Right lung (tissue), 10 donors: ENCODE data around the gene PDIA4. TPM values are rescaled to one million over a fixed set of nuclear protein-coding genes. Genes with fewer than 3 reads are reported as not detected.
"Not testable (repeated sequence)": the region's sequence is repeated elsewhere in the genome, so short reads cannot be mapped to it uniquely, and the experiment has no call there.

ENCODE experiments used
- DNase-seq, 2 donors: peaks; one replicate each; pipeline ENCODE4 v3.0.0-alpha.2; 2013
- long read RNA-seq, 8 donors: transcript quantifications; one replicate each; lab custom pipeline, GENCODE V29; 2026
- polyA plus RNA-seq, 5 donors: library from polyadenylated mRNA; unstranded; fragments of 120-200 nt; gene quantifications; one replicate each; pipeline versions ENCODE4 v1.2.1 to v1.2.3, GENCODE V29; 2013; ENCODE audit warnings: inconsistent platforms in 1 of 5, low replicate concordance in 1 of 5; ENCODE audit not compliant: insufficient read length in 5 of 5, insufficient read depth in 1 of 5

Gene PDIA4, protein sequence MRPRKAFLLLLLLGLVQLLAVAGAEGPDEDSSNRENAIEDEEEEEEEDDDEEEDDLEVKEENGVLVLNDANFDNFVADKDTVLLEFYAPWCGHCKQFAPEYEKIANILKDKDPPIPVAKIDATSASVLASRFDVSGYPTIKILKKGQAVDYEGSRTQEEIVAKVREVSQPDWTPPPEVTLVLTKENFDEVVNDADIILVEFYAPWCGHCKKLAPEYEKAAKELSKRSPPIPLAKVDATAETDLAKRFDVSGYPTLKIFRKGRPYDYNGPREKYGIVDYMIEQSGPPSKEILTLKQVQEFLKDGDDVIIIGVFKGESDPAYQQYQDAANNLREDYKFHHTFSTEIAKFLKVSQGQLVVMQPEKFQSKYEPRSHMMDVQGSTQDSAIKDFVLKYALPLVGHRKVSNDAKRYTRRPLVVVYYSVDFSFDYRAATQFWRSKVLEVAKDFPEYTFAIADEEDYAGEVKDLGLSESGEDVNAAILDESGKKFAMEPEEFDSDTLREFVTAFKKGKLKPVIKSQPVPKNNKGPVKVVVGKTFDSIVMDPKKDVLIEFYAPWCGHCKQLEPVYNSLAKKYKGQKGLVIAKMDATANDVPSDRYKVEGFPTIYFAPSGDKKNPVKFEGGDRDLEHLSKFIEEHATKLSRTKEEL
- polyA plus RNA-seq = 100 to 1,000 TPM; 142 to 177 (median 164) TPM
- long read RNA-seq, donor 1, transcript PDIA4-201 (10 exons, 2,903 nt) = major isoform, 69 of 458 reads
- long read RNA-seq, donor 1, partial matches to known transcripts = 387 of 458 reads
- long read RNA-seq, donor 1, other reads (novel, unspliced or antisense) = 0 of 458 reads
- long read RNA-seq, donor 2, transcript PDIA4-201 (10 exons, 2,903 nt) = major isoform, 29 of 53 reads
- long read RNA-seq, donor 2, partial matches to known transcripts = 21 of 53 reads
- long read RNA-seq, donor 2, other reads (novel, unspliced or antisense) = 0 of 53 reads
- long read RNA-seq, donor 3, transcript PDIA4-203 (3 exons, 632 nt) = minor isoform, 5 of 151 reads
- long read RNA-seq, donor 3, transcript PDIA4-201 (10 exons, 2,903 nt) = major isoform, 32 of 151 reads
- long read RNA-seq, donor 3, partial matches to known transcripts = 114 of 151 reads
- long read RNA-seq, donor 3, other reads (novel, unspliced or antisense) = 0 of 151 reads
- long read RNA-seq, donor 4, transcript PDIA4-203 (3 exons, 632 nt) = minor isoform, 6 of 83 reads
- long read RNA-seq, donor 4, transcript PDIA4-201 (10 exons, 2,903 nt) = major isoform, 17 of 83 reads
- long read RNA-seq, donor 4, partial matches to known transcripts = 60 of 83 reads
- long read RNA-seq, donor 4, other reads (novel, unspliced or antisense) = 0 of 83 reads
- long read RNA-seq, donor 5, transcript PDIA4-201 (10 exons, 2,903 nt) = major isoform, 41 of 185 reads
- long read RNA-seq, donor 5, partial matches to known transcripts = 141 of 185 reads
- long read RNA-seq, donor 5, other reads (novel, unspliced or antisense) = 0 of 185 reads
- long read RNA-seq, donor 6, transcript PDIA4-201 (10 exons, 2,903 nt) = major isoform, 67 of 180 reads
- long read RNA-seq, donor 6, partial matches to known transcripts = 109 of 180 reads
- long read RNA-seq, donor 6, other reads (novel, unspliced or antisense) = 0 of 180 reads
- long read RNA-seq, donor 7, transcript PDIA4-201 (10 exons, 2,903 nt) = major isoform, 70 of 170 reads
- long read RNA-seq, donor 7, partial matches to known transcripts = 96 of 170 reads
- long read RNA-seq, donor 7, other reads (novel, unspliced or antisense) = 0 of 170 reads
- long read RNA-seq, donor 8, transcript PDIA4-201 (10 exons, 2,903 nt) = major isoform, 16 of 54 reads
- long read RNA-seq, donor 8, partial matches to known transcripts = 35 of 54 reads
- long read RNA-seq, donor 8, other reads (novel, unspliced or antisense) = 0 of 54 reads

GRCh38 chr7:149028346-149029109 is at the start of gene PDIA4:
TSS of gene PDIA4 (minus strand) at chr7:149028505. CDS start at chr7:149028408, 97 bp downstream.
- DNase-seq = peak; percentile 99 to 100

DNA sequence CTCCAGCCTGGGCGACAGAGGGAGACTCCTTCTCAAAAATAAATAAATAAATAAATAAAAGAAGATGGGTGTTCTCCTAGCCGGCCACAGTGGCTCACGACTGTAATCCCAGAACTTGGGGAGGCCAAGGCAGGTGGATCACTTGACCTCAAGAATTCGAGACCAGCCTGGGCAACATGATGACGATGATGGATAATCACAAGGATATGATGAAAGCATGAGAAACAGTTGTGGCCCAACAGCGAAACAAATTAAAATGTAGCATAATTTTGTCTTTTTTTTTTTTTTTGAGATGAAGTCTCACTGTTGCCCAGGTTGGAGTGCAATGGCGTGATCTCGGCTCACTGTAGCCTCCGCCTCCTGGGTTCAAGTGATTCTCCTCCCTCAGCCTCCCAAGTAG is 49.3 kb upstream of the PDIA4 start:
- no peak for DNase-seq

GRCh38 chr7:149075286-149075685 is 47.0 kb upstream of the PDIA4 start:
- no peak for DNase-seq

DNA sequence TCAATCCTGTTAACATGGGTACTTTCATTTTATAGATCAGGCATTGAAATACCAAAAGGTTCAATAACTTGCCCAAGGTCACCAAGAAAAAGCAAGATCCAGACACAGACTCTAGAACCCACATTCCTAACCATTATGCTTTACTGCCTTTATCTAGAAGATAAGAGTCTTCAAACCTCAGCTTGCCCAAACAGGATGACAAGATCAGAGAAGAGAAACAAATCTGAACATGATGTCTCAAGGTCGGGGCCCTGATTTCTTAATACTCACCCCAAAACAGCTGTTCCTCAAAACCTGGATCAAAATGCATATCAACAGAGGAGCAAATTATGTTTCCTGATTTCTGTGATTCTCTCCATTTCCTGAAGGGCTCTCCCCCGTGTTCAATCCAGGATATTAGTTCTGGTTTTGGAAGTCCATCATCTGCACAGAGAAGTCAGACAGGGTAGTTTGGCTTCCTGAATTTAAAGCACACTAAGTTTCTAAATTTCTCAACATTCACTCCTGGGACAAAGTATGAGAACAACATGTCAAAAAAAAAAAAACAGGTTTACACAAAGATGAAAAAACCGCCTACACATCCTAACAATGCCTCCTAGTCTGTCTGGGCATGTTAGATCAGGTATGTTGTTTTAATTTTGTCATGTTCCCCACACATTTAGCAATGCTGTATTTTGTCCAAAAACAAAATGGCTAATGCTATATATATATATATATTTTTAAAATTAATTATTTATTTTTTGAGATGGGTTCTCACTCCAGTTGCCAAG is 46.0 kb upstream of the PDIA4 start:
- DNase-seq = no peak

- no peak for DNase-seq
Measured at GRCh38 chr7:149072438-149072775, 44.1 kb upstream of the PDIA4 start.

DNA sequence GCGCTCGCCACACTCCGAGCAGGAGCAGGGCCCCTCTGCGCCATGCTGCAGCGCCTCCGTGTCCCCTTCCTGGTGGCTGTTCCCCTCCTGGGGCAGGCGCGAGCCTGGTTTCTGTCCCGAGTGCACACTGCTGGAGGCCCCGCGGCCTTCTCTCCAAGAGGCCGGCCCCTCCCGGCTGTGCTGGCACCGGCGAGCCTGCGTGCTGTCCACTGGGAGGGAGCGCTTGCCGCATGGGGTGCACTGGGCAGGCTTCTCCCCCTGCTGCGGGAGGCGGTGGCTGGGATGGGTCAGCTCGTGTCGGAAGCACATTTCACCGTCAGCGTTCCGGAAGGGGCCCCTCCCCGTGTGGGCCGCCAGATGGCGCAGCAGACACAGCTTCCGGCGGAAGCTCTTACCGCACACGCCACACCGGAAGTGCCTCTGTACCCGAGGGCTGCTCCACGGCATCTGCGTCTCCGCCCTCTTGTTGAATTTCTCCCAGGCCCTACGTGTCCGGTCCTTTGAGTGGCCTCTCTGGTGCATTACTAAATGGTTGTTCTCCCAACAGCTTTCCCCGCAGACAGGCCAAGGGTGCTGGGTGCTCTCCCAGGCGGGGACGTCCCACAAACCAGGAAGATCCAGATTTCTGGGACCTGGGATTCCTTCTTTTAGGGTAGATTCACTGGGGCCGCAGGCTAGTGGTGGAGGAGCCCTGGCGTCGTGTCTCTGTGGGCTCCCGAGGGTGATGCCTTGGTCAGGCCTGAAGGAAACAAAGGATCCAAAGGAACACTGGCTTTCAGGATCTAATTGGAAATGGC is 43.5 kb upstream of the PDIA4 start:
- no peak for DNase-seq

GRCh38 chr7:149071182-149071635 is 42.9 kb upstream of the PDIA4 start:
- no peak for DNase-seq

- DNase-seq = no peak
Measured at GRCh38 chr7:149070372-149071125, 42.2 kb upstream of the PDIA4 start.

GRCh38 chr7:149067869-149068268 is 39.6 kb upstream of the PDIA4 start:
- DNase-seq = no peak

DNA sequence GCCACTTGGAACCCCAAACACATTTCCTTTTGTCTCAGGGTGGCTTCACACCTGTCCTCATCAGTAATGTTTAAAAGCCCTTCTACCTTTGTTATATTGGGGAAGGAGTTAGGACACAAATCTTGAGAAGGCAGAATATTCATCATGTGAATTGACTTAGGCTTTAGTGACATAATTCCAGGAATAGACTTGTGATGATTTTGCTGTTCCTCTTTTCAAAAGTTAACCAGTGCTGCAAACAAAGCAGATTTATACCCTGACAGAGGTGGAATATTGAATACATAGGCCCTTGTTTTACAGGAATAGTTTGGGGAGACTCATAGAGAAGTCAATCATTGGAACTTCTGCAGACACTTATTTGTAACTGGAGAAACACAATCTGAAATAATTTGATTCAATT is 35.2 kb upstream of the PDIA4 start:
- DNase-seq = no peak

DNA sequence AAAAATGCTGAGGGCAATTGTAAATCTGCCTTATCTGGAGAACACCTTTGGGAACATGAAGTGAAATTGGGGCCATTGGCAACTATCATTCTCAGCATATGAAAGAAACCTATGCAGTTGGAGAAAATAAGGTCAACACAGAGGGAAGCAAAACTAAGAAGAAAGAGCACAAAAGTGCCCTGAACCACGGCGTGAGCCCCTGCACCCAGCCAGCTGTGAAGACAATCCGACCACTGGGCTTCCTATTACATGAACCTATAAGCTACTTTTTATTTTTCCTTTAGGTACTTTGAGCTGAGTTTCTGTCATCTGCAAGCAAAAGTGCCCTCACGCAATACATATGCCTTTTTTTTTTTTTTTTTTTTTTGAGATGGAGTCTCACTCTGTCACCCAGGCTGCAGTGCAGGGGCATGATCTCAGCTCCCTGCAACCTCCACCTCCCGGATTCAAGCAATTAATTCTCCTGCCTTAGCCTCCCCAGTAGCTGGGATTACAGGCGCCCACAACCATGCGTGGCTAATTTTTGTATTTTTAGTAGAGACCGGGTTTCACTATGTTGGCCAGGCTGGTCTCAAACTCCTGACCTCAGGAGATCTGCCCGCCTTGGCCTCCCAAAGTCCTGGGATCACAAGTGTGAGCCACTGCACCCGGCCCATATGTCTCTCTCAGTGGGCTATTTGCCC is 34.1 kb upstream of the PDIA4 start:
- not testable (repeated sequence) for DNase-seq

GRCh38 chr7:149060156-149060555 is 31.9 kb upstream of the PDIA4 start:
- DNase-seq = no peak

- DNase-seq = no peak
Measured at GRCh38 chr7:149053885-149054284, 25.6 kb upstream of the PDIA4 start.

GRCh38 chr7:149053384-149053783 is 25.1 kb upstream of the PDIA4 start:
- DNase-seq = no peak

DNA sequence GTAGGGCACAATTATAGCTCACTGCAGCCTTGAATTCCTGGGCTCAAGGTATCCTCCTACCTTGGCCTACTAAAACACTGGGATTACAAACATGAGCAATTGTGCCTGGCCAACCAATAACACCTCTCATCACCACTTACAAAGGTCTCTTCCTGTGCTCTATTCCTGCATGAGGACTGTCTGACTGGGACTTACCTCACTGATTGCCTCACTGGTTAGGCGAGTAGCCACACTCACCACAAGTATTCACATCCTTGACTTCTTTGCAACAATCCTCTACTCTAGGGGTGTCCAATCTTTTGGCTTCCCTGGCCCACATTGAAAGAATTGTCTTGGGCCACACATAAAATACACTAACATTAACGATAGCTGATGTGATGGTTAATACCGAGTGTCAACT is 22.6 kb upstream of the PDIA4 start:
- DNase-seq = no peak

DNA sequence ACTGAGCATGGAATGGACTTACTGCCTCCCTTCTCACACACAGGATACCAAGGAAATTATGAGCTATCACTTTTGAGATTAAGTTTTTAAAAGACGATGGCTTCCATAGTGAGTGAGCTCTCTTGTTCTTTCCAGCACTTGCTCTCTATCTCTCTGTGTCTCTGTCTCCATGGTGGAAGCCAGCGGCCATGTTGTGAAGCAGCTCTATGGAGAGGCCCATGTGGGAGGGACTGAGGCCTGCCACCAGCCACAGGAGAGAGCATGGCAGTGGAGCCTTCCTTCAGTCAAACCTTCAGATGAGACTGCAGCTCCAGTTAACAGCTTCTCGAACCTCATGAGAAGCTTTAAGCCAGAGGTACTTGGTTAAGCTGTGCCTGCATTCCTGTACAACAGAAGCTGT is 20.5 kb upstream of the PDIA4 start:
- no peak for DNase-seq

DNA sequence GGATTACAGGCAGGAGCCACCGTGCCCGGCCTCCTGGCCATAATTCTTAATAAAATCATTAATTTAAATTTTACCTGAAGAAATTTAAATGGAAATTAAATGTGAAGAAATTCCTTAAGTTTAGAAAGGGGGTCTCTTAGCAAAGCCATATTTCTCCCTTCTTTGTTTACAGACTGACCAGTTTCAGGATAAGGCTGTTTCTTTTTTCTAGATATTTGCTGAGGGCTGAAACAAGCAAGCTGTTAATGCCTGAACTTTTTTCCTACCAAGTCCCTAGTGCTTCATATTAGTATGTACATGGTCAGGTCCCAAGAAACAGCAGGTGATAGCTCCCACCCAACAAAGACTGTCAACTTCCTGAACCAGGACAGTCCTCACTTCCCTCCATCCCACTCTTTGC is 18.1 kb upstream of the PDIA4 start:
- DNase-seq = no peak
